IMR-90 (cell line): ENCODE results near the gene NCR2. TPM values are rescaled to one million over a fixed set of nuclear protein-coding genes. Genes with fewer than 3 reads are reported as not detected.

Source experiments
- ATAC-seq: fragments of 200-7000 bp; cut with Tn5 transposase; 2 replicates; pipeline ENCODE4 v1.9.1; 2020; ENCODE audit warnings: low read depth, mild to moderate bottlenecking, moderate library complexity
- BruUV-seq: library from RNA; stranded (reverse); fragments of 400-500 nt; replicated peaks from 2 replicates; lab custom pipeline; 2021; lab: Mats Ljungman, UMichigan
- CTCF ChIA-PET: fragments of 300-600 bp; formaldehyde crosslinking; extraction: SDS; loops from one replicate; lab custom pipeline; 2021; ENCODE audit warnings: antibody characterized with exemption; lab: Yijun Ruan, JAX
- POLR2A ChIA-PET: fragments of 300-600 bp; sonication (Branson Sonifier 250); formaldehyde crosslinking; loops from one replicate; lab custom pipeline; 2022; ENCODE audit warnings: antibody characterized with exemption; ENCODE audit not compliant: unreplicated experiment; lab: Charles Lee
- DNase-seq: peaks from one replicate; pipeline ENCODE4 v3.0.0; 2013
- H2AFZ ChIP-seq: replicated peaks from 2 replicates; pipeline ENCODE3; 2013; ENCODE audit warnings: low read length, mild to moderate bottlenecking; ENCODE audit not compliant: poor library complexity
- H2AK5ac ChIP-seq: 2 replicates; pipeline ENCODE4 v1.6.1; 2013; ENCODE audit warnings: low read depth, low read length, inconsistent platforms
- H2AK9ac ChIP-seq: replicated peaks from 2 replicates; pipeline ENCODE3; 2013; ENCODE audit warnings: mild to moderate bottlenecking, low read depth, low read length, moderate library complexity; ENCODE audit not compliant: poor library complexity
- H2BK120ac ChIP-seq: 2 replicates; pipeline ENCODE4 v1.6.1; 2013; ENCODE audit warnings: low read depth, low read length, inconsistent platforms
- H2BK15ac ChIP-seq: 3 replicates; pipeline ENCODE4 v1.6.1; 2013; ENCODE audit warnings: low read depth, low read length, inconsistent platforms
- H2BK20ac ChIP-seq: 2 replicates; pipeline ENCODE4 v1.6.1; 2013; ENCODE audit warnings: low read depth, mild to moderate bottlenecking, inconsistent platforms, low read length, moderate library complexity
- H2BK5ac ChIP-seq: 2 replicates; pipeline ENCODE4 v1.6.1; 2013; ENCODE audit warnings: mild to moderate bottlenecking, low read depth, low read length, inconsistent platforms; ENCODE audit not compliant: poor library complexity, severe bottlenecking
- H3K14ac ChIP-seq: replicated peaks from 2 replicates; pipeline ENCODE4 v1.6.1; 2013; ENCODE audit warnings: low read depth, low read length, inconsistent platforms
- H3K18ac ChIP-seq: 2 replicates; pipeline ENCODE4 v1.6.1; 2013; ENCODE audit warnings: low read depth, low read length, control low read depth
- H3K23ac ChIP-seq: 2 replicates; pipeline ENCODE4 v1.6.1; 2013; ENCODE audit warnings: low read depth, low read length, inconsistent platforms
- H3K27ac ChIP-seq: 2 replicates; pipeline ENCODE4 v1.5.1; 2013; ENCODE audit warnings: mild to moderate bottlenecking, control low read depth, low read length; ENCODE audit not compliant: insufficient read depth
- H3K27me3 ChIP-seq: 2 replicates; pipeline ENCODE4 v1.6.1; 2013; ENCODE audit warnings: low read length; ENCODE audit not compliant: control insufficient read depth, insufficient read depth
- H3K36me3 ChIP-seq: 2 replicates; pipeline ENCODE4 v1.6.1; 2013; ENCODE audit warnings: low read length, mixed read lengths; ENCODE audit not compliant: control insufficient read depth, insufficient read depth
- H3K4ac ChIP-seq: 2 replicates; pipeline ENCODE4 v1.6.1; 2013; ENCODE audit warnings: low read depth, low read length, inconsistent platforms
- H3K4me1 ChIP-seq: 2 replicates; pipeline ENCODE4 v1.6.1; 2013; ENCODE audit warnings: low read length, mixed read lengths; ENCODE audit not compliant: control insufficient read depth, insufficient read depth
- H3K4me2 ChIP-seq: 2 replicates; pipeline ENCODE4 v1.6.1; 2013; ENCODE audit warnings: low read depth, mild to moderate bottlenecking, control low read depth, low read length, moderate library complexity
- H3K4me3 ChIP-seq: 2 replicates; pipeline ENCODE4 v1.5.1; 2013; ENCODE audit warnings: low read depth, mild to moderate bottlenecking, control low read depth, low read length, moderate library complexity; ENCODE audit not compliant: insufficient read depth
- H3K56ac ChIP-seq: 2 replicates; pipeline ENCODE4 v1.6.1; 2013; ENCODE audit warnings: low read length, inconsistent platforms; ENCODE audit not compliant: insufficient read depth; ENCODE audit errors: extremely low read depth
- H3K79me1 ChIP-seq, 2 experiments: 2 replicates each; pipeline ENCODE4 v1.6.1; 2013; ENCODE audit warnings: low read length in 2 of 2, inconsistent platforms in 1 of 2, low read depth in 1 of 2
- H3K9ac ChIP-seq: 2 replicates; pipeline ENCODE4 v1.6.1; 2013; ENCODE audit warnings: low read depth, low read length, control low read depth
- H3K9me1 ChIP-seq: 2 replicates; pipeline ENCODE4 v1.6.1; 2013; ENCODE audit warnings: low read length, inconsistent platforms; ENCODE audit not compliant: insufficient read depth
- H3K9me3 ChIP-seq: 2 replicates; pipeline ENCODE4 v1.6.1; 2013; ENCODE audit warnings: low read length; ENCODE audit not compliant: control insufficient read depth, insufficient read depth
- H4K20me1 ChIP-seq: 2 replicates; pipeline ENCODE4 v1.6.1; 2013; ENCODE audit warnings: low read length, inconsistent platforms; ENCODE audit not compliant: insufficient read depth
- H4K5ac ChIP-seq: 2 replicates; pipeline ENCODE4 v1.6.1; 2013; ENCODE audit warnings: mild to moderate bottlenecking, low read depth, low read length, control low read depth
- H4K8ac ChIP-seq, 2 experiments: 2 replicates each; pipeline ENCODE4 v1.6.1; 2013; ENCODE audit warnings: low read depth in 2 of 2, low read length in 2 of 2, control low read depth in 1 of 2, inconsistent platforms in 1 of 2
- H4K91ac ChIP-seq: 2 replicates; pipeline ENCODE4 v1.6.1; 2013; ENCODE audit warnings: low read depth, low read length, inconsistent platforms; ENCODE audit not compliant: insufficient read depth
- CEBPB ChIP-seq: IDR thresholded peaks from 2 replicates; pipeline ENCODE4 v1.6.1; 2012; ENCODE audit warnings: low read depth, low read length, improper control_type of control experiment
- MAZ ChIP-seq: IDR thresholded peaks from 2 replicates; pipeline ENCODE4 v1.6.1; 2012; ENCODE audit warnings: low read depth, mild to moderate bottlenecking, low read length, improper control_type of control experiment, moderate library complexity, borderline replicate concordance
- POLR2A ChIP-seq: IDR thresholded peaks from 2 replicates; pipeline ENCODE4 v1.6.1; 2012; ENCODE audit warnings: mild to moderate bottlenecking, low read depth, low read length
- RAD21 ChIP-seq: IDR thresholded peaks from 2 replicates; pipeline ENCODE4 v1.6.1; 2012; ENCODE audit warnings: low read length, improper control_type of control experiment
- RFX5 ChIP-seq: IDR thresholded peaks from 2 replicates; pipeline ENCODE4 v1.8.0; 2012; ENCODE audit warnings: low read depth, mild to moderate bottlenecking, low read length, moderate library complexity
- SMC3 ChIP-seq: fragments of 150-350 bp; IDR thresholded peaks from 2 replicates; pipeline ENCODE4 v1.6.1; 2016; ENCODE audit warnings: low read depth, mild to moderate bottlenecking, antibody characterized with exemption, low read length, moderate library complexity
- WGBS, 2 experiments: methylation state at CpG; one replicate each; pipeline versions ENCODE4 v1.1.5 to v1.1.7; 2013; ENCODE audit warnings: missing lambda C conversion rate in 2 of 2; ENCODE audit not compliant: insufficient read length in 1 of 2; ENCODE audit errors: extremely low coverage in 2 of 2; 5-methylcytosine and 5-hydroxymethylcytosine counted together
- dilution Hi-C: fragments of 300-500 bp; cut with HindIII; formaldehyde crosslinking; loops from one replicate; pipeline ENCODE4 v1.14.3; 2018; ENCODE audit warnings: low sequenced_read_pairs; ENCODE audit not compliant: unreplicated experiment
- in situ Hi-C: fragments of 300-500 bp; cut with MboI; formaldehyde crosslinking; loops from 3 replicates; pipeline ENCODE4 v1.14.3; 2019; ENCODE audit warnings: low sequenced_read_pairs, inconsistent platforms, mixed read lengths
- intact Hi-C: fragments of 100-400 bp; cut with micrococcal nuclease; formaldehyde crosslinking; loops from 2 replicates; pipeline ENCODE4 v1.10.0; 2022
- polyA plus RNA-seq, 3 experiments: library from polyadenylated mRNA; depleted of rRNA; stranded (reverse); fragments of >200 nt; gene quantifications; 2 replicates each; pipeline ENCODE4 v1.2.3, GENCODE V29; 2012; ENCODE audit warnings: low replicate concordance in 1 of 3
- total RNA-seq: library from RNA; depleted of rRNA; stranded (reverse); fragments of >200 nt; gene quantifications from 2 replicates; pipeline ENCODE4 v1.2.3, GENCODE V29; 2012
- TF ChIP-seq, protein P1 (sequence below): fragments of 150-350 bp; IDR thresholded peaks from 2 replicates; pipeline ENCODE4 v1.6.1; 2017; ENCODE audit warnings: mild to moderate bottlenecking, antibody characterized with exemption, low read length, low read depth
- TF ChIP-seq, protein P2 (sequence below): fragments of 150-350 bp; IDR thresholded peaks from 2 replicates; pipeline ENCODE4 v1.6.1; 2016; ENCODE audit warnings: low read depth, mild to moderate bottlenecking, low read length, moderate library complexity, borderline replicate concordance

Gene NCR2
- total and polyA plus RNA-seq, 2 of the 4 experiments (the other 2 are of a cell fraction) = not detected

- ChIA-PET CTCF (no interaction called here), POLR2A (no interaction called here)
- H4K8ac ChIP-seq = no peak overlapping the region; a peak in 1 of 4 replicates
- H4K20me1 ChIP-seq = no peaks in the 10 kb centered on the region
- no peak overlapping the region for H3K14ac ChIP-seq
- H3K4me3 ChIP-seq = no peak overlapping the region
- no TSS peak for BruUV-seq
- WGBS, 2 experiments = no CpG with 5 or more reads among the region's 6 CpGs
- no peaks in the 10 kb centered on the region for H3K9me3 ChIP-seq
- H2BK20ac ChIP-seq = no peak overlapping the region
- H3K18ac ChIP-seq = no peak overlapping the region; the same call in 1 of the 2 replicates
- H3K56ac ChIP-seq = no peak overlapping the region
- no peaks in the 10 kb centered on the region for H3K9me1 ChIP-seq
- H2BK15ac ChIP-seq = no peak overlapping the region; the same call in 2 of the 3 replicates
- ATAC-seq (no peak), DNase-seq (peak; percentile 11)
- H3K36me3 ChIP-seq = no peaks in the 10 kb centered on the region
- H2AK5ac ChIP-seq = no peak overlapping the region
- peaks cover 5% of the 10 kb centered on the region for H3K27me3 ChIP-seq
- H3K23ac ChIP-seq = no peak overlapping the region
- H2AFZ ChIP-seq = no peak overlapping the region
- H2AK9ac ChIP-seq = no peak overlapping the region
- intact Hi-C loops = no loop called here
- H3K4me1 ChIP-seq = no peaks in the 10 kb centered on the region
- H3K9ac ChIP-seq = no peak overlapping the region
- H2BK120ac ChIP-seq = no peak overlapping the region
- in situ Hi-C loops = no loop called here
- no peak overlapping the region; the same call in 1 of the 2 replicates for H3K4me2 ChIP-seq
- no peak overlapping the region for H3K4ac ChIP-seq
- H2BK5ac ChIP-seq = no peak overlapping the region
- TF ChIP-seq RFX5 (no peak), POLR2A (no peak), RAD21 (no peak), SMC3 (no peak), MAZ (no peak), CEBPB (no peak)
- TF ChIP-seq, protein P1, sequence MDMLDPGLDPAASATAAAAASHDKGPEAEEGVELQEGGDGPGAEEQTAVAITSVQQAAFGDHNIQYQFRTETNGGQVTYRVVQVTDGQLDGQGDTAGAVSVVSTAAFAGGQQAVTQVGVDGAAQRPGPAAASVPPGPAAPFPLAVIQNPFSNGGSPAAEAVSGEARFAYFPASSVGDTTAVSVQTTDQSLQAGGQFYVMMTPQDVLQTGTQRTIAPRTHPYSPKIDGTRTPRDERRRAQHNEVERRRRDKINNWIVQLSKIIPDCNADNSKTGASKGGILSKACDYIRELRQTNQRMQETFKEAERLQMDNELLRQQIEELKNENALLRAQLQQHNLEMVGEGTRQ = no peak
- TF ChIP-seq, protein P2, sequence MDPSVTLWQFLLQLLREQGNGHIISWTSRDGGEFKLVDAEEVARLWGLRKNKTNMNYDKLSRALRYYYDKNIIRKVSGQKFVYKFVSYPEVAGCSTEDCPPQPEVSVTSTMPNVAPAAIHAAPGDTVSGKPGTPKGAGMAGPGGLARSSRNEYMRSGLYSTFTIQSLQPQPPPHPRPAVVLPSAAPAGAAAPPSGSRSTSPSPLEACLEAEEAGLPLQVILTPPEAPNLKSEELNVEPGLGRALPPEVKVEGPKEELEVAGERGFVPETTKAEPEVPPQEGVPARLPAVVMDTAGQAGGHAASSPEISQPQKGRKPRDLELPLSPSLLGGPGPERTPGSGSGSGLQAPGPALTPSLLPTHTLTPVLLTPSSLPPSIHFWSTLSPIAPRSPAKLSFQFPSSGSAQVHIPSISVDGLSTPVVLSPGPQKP = no peak
- dilution Hi-C loops = no loop called here
- no peaks in the 10 kb centered on the region for H3K79me1 ChIP-seq
- no peak overlapping the region for H3K27ac ChIP-seq
- H4K5ac ChIP-seq = no peak overlapping the region
- H4K91ac ChIP-seq = no peak overlapping the region
These were observed 47.2 kb upstream of the NCR2 start for GRCh38 chr6:41288030-41288753.
